Hepatocyte (in vitro differentiated cells): ENCODE results near the gene MPZL1. TPM values are rescaled to one million over a fixed set of nuclear protein-coding genes. Genes with fewer than 3 reads are reported as not detected.

Source experiments
- DNase-seq: peaks from one replicate; pipeline ENCODE4 v3.0.0-alpha.2; 2016; ENCODE audit warnings: low spot score
- H2AFZ ChIP-seq: fragments of 200-600 bp; sonication (generic); 2 replicates; pipeline ENCODE4 v1.6.0; 2016; ENCODE audit warnings: antibody characterized with exemption, mild to moderate bottlenecking
- H3K27ac ChIP-seq: fragments of 200-600 bp; sonication (generic); 2 replicates; pipeline ENCODE4 v1.5.1; 2016; ENCODE audit warnings: mild to moderate bottlenecking
- H3K27me3 ChIP-seq: fragments of 200-600 bp; sonication (generic); 2 replicates; pipeline ENCODE4 v1.6.1; 2016
- H3K36me3 ChIP-seq: fragments of 200-600 bp; sonication (generic); replicated peaks from 2 replicates; pipeline ENCODE4 v1.5.1; 2016; ENCODE audit warnings: low read depth; ENCODE audit not compliant: insufficient read depth
- H3K4me1 ChIP-seq: fragments of 200-600 bp; sonication (generic); 2 replicates; pipeline ENCODE4 v1.5.1; 2016; ENCODE audit warnings: mild to moderate bottlenecking, moderate library complexity; ENCODE audit not compliant: insufficient read depth
- H3K4me2 ChIP-seq: fragments of 200-600 bp; sonication (generic); 2 replicates; pipeline ENCODE4 v1.6.0; 2016
- H3K4me3 ChIP-seq: fragments of 200-600 bp; sonication (generic); 2 replicates; pipeline ENCODE4 v1.5.1; 2016; ENCODE audit warnings: mild to moderate bottlenecking
- H3K79me2 ChIP-seq: fragments of 200-600 bp; sonication (generic); 2 replicates; pipeline ENCODE4 v1.6.0; 2017; ENCODE audit warnings: mild to moderate bottlenecking
- H3K9me2 ChIP-seq: fragments of 200-600 bp; sonication (generic); replicated peaks from 2 replicates; pipeline ENCODE4 v1.6.0; 2017; ENCODE audit warnings: mild to moderate bottlenecking; ENCODE audit not compliant: insufficient read depth
- H3K9me3 ChIP-seq: fragments of 200-600 bp; sonication (generic); 2 replicates; pipeline ENCODE4 v1.5.1; 2016; ENCODE audit warnings: low read depth, mild to moderate bottlenecking
- H4K20me1 ChIP-seq: fragments of 200-600 bp; sonication (generic); 2 replicates; pipeline ENCODE4 v1.6.0; 2016; ENCODE audit warnings: mild to moderate bottlenecking; ENCODE audit not compliant: insufficient read depth, poor library complexity, severe bottlenecking
- CTCF ChIP-seq: fragments of 200-600 bp; sonication (generic); IDR thresholded peaks from 2 replicates; pipeline ENCODE4 v1.5.1; 2016; ENCODE audit warnings: antibody characterized with exemption, mild to moderate bottlenecking; ENCODE audit not compliant: poor library complexity
- EZH2 ChIP-seq: fragments of 200-600 bp; sonication (generic); IDR thresholded peaks from 2 replicates; pipeline ENCODE4 v1.6.1; 2016; ENCODE audit warnings: antibody characterized with exemption, mild to moderate bottlenecking, borderline replicate concordance
- EZH2phosphoT487 ChIP-seq: fragments of 200-600 bp; sonication (generic); IDR thresholded peaks from one replicate; pipeline ENCODE4 v1.6.1; 2018; ENCODE audit warnings: antibody characterized with exemption, mild to moderate bottlenecking, low read depth, moderate library complexity; ENCODE audit not compliant: unreplicated experiment, severe bottlenecking
- WGBS: methylation state at CpG from one replicate; pipeline ENCODE4 v1.1.6; 2016; ENCODE audit warnings: low lambda C conversion rate; ENCODE audit errors: missing lambda C conversion rate; 5-methylcytosine and 5-hydroxymethylcytosine counted together
- polyA plus RNA-seq: library from polyadenylated mRNA; unstranded; fragments of >200 nt; fragmentation: Nextera tagmentation; extraction: Ambion mirVana; gene quantifications from 2 replicates; pipeline ENCODE4 v1.2.1, GENCODE V29; 2016
- total RNA-seq: library from RNA; depleted of rRNA; stranded (reverse); fragments of >200 nt; gene quantifications from 2 replicates; pipeline ENCODE4 v1.2.3, GENCODE V29; 2014

The MPZL1 gene
- total and polyA plus RNA-seq, 2 experiments from 2014 or later: 176 to 245 TPM

DNA sequence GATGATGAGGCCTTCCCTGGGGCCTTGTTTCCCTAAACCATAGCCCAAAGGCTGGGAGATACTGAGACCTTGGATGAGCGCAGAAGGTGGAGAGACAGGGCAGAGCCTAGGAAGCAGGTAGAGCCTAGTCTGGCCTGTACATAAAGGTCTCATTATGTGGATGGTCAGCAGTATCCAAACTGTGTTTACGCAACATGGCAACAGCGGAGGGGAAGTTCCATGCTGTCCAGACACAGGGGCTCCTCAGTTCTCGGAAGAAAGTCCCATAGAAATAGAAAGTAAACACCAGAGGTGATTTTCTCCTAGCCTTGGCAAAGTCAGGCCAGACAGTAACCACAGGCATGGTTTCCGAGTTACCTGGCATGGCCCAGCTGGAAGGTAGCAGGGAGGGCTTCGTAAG lies 42.1 kb upstream of the MPZL1 start:
- H3K27ac ChIP-seq: no peak overlapping the region

GRCh38 chr1:167681024-167681423 lies 40.8 kb upstream of the MPZL1 start:
- Histone ChIP-seq H3K9me3 (no peaks in the 10 kb centered on the region), H3K4me2 (no peak overlapping the region), H4K20me1 (no peaks in the 10 kb centered on the region), H3K36me3 (no peaks in the 10 kb centered on the region), H3K4me3 (no peak overlapping the region), H3K27ac (no peak overlapping the region), H3K4me1 (no peaks in the 10 kb centered on the region), H3K27me3 (no peaks in the 10 kb centered on the region), H3K9me2 (no peaks in the 10 kb centered on the region), H3K79me2 (no peaks in the 10 kb centered on the region), H2AFZ (no peak overlapping the region)
- 52% methylated on average over 3 of the region's 3 CpGs for WGBS
- no peak for TF ChIP-seq EZH2phosphoT487
- DNase-seq: no peak

More for the DNA sequence above, 42.1 kb upstream of the MPZL1 start:
- TF ChIP-seq EZH2: no peak
- no peak for TF ChIP-seq EZH2phosphoT487
- TF ChIP-seq CTCF: no peak
- 94% methylated on average over 6 of the region's 6 CpGs for WGBS
- Histone ChIP-seq H2AFZ (no peak overlapping the region), H3K79me2 (no peaks in the 10 kb centered on the region), H3K4me2 (no peak overlapping the region), H4K20me1 (no peaks in the 10 kb centered on the region), H3K36me3 (no peaks in the 10 kb centered on the region), H3K9me2 (no peaks in the 10 kb centered on the region), H3K4me1 (no peaks in the 10 kb centered on the region), H3K27me3 (no peaks in the 10 kb centered on the region), H3K9me3 (no peaks in the 10 kb centered on the region), H3K4me3 (no peak overlapping the region)
- DNase-seq: no peak

GRCh38 chr1:167681451-167682098 lies 40.2 kb upstream of the MPZL1 start:
- WGBS: 66% methylated on average over 5 of the region's 5 CpGs
- H3K79me2 ChIP-seq: no peaks in the 10 kb centered on the region
- no peaks in the 10 kb centered on the region for H3K9me3 ChIP-seq
- H3K27me3 ChIP-seq: no peaks in the 10 kb centered on the region
- no peak overlapping the region for H3K27ac ChIP-seq
- no peaks in the 10 kb centered on the region for H3K36me3 ChIP-seq
- H2AFZ ChIP-seq: no peak overlapping the region
- H4K20me1 ChIP-seq: no peaks in the 10 kb centered on the region
- H3K4me1 ChIP-seq: no peaks in the 10 kb centered on the region
- no peaks in the 10 kb centered on the region for H3K9me2 ChIP-seq
- no peak overlapping the region for H3K4me2 ChIP-seq
- TF ChIP-seq EZH2 (no peak), CTCF (no peak), EZH2phosphoT487 (no peak)
- no peak overlapping the region for H3K4me3 ChIP-seq
- DNase-seq: no peak

DNA sequence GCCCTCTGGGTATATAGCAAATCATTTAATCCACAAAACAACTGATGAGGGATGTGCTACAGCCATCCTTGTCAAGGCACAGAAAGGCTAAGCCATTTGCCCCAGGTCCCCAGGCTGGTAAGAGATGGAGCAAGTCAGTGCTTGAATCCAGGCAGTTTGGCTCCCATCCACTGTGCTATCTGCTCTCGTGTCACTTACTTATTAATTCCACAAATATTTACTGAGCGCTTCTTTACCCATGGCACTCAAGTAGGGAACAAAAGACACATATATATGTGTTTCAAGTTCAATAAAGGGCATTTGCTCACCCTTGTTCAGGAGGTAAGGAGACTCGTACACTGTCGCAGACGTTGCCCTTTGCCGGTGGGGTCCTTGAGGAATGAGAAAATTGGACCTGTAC lies 38.6 kb upstream of the MPZL1 start:
- Histone ChIP-seq H3K27ac (no peak overlapping the region), H4K20me1 (no peaks in the 10 kb centered on the region), H3K4me1 (no peaks in the 10 kb centered on the region), H3K9me3 (no peaks in the 10 kb centered on the region), H3K79me2 (no peaks in the 10 kb centered on the region), H2AFZ (no peak overlapping the region), H3K27me3 (no peaks in the 10 kb centered on the region), H3K36me3 (no peaks in the 10 kb centered on the region), H3K4me3 (no peak overlapping the region), H3K9me2 (no peaks in the 10 kb centered on the region), H3K4me2 (no peak overlapping the region)
- no peak for DNase-seq
- WGBS: 65% methylated on average over 6 of the region's 6 CpGs
- TF ChIP-seq CTCF: no peak
- TF ChIP-seq EZH2: no peak
- no peak for TF ChIP-seq EZH2phosphoT487
